DOHH2 (cell line): ENCODE data around the gene KRT15.

ENCODE experiments used
- EZH2phosphoT487 ChIP-seq: fragments of 200-600 bp; sonication (generic); IDR thresholded peaks from 2 replicates; pipeline ENCODE4 v1.6.1; 2017; ENCODE audit warnings: borderline replicate concordance, mild to moderate bottlenecking, antibody characterized with exemption, low read length, moderate library complexity, mixed read lengths
- TF ChIP-seq, protein P1 (sequence below): fragments of 200-600 bp; sonication (generic); IDR thresholded peaks from one replicate; pipeline ENCODE4 v1.5.1; 2014; ENCODE audit warnings: antibody characterized with exemption, mild to moderate bottlenecking, low read depth, low read length; ENCODE audit not compliant: poor library complexity, severe bottlenecking

DNA sequence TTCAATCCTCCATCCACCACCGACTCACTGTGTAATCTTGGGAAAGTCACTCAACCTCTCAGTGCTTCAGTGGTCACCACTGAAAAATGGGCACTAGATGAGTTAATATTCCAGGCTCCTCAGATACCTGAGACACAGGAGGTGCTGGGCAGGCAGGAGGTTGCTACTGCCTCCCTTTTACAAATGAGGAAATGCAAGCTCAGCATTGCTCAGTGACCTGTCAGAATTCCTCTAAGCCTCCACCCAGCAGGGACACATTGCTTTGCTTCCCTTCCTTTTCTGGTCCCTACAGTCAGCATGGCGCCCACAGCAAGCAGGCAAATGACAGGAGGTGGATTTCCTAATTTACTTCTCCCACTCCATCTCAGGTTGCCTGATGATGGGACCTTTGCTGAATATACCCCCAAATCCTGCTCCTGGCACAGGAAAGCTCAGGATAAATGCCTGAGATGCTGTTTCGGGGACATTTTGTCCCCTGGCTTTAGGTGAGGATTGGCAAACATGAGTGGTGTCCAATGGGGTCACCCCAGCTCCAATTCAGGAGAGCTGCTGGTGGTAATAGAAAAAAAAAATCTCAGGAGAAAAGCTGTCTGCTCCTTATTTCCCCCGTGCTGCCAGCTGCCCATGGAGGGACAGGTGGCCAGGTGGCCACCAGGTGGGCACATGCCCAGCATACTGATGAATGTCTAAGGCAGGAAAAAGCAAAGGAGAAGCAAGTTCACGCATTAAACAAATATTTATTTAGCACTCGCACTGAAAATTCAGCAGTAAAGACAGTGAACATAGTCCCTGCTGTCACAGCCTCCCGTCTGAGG, 8.2 kb downstream of the KRT15 start:
- TF ChIP-seq, protein P1, sequence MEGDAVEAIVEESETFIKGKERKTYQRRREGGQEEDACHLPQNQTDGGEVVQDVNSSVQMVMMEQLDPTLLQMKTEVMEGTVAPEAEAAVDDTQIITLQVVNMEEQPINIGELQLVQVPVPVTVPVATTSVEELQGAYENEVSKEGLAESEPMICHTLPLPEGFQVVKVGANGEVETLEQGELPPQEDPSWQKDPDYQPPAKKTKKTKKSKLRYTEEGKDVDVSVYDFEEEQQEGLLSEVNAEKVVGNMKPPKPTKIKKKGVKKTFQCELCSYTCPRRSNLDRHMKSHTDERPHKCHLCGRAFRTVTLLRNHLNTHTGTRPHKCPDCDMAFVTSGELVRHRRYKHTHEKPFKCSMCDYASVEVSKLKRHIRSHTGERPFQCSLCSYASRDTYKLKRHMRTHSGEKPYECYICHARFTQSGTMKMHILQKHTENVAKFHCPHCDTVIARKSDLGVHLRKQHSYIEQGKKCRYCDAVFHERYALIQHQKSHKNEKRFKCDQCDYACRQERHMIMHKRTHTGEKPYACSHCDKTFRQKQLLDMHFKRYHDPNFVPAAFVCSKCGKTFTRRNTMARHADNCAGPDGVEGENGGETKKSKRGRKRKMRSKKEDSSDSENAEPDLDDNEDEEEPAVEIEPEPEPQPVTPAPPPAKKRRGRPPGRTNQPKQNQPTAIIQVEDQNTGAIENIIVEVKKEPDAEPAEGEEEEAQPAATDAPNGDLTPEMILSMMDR = no peak
- TF ChIP-seq EZH2phosphoT487 = no peak
